ENCODE data around the gene TEX22.

Gene TEX22

GRCh38 chr14:105419195-105420091 lies 21.1 kb downstream of the TEX22 start, which contains the start of gene MTA1:
Gene MTA1, plus strand, starts transcription at chr14:105419827. Its CDS starts 209 bp downstream, at chr14:105420036.
- in situ Hi-C loops (cut with MboI; ENCODE audit: low sequenced_read_pairs), result no loop called here

GRCh38 chr14:105420101-105420973 lies 22.0 kb downstream of the TEX22 start:
- in situ Hi-C loops (cut with MboI; ENCODE audit: low sequenced_read_pairs), result no loop called here

DNA sequence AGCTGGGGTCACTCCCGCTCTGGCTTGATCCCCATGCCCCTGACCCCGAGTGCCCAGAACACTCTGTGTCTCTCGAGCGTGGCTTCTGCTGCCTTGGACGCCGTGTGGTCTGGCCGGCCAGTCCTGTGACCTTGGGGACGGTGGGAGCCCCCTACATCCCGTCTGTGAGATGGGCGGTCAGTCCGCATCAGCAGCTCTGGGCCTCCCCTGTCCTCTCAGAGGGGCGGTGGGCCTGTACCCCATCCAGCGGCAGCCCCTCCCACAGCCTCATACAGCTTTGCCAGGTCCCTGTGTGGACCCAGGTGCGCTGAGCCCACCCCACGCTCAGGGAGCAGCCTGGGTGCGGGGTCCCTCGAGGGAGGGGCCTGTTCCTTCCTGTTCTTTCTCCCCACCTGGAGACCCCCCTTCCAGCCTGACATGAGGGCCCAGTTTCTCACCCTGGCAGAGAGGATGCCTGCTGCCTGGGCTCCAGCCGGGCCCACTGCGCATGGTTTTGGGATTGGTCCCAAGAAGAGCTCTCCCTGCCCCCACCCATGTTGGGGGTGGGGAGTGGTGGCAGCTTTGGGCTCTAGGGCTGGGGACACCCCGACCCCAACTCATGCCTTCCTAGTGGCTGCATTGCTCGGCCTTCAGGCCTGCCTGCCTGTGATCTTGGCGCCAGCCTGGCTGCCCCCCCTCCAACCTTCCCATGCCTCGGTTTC lies 22.8 kb downstream of the TEX22 start:
- in situ Hi-C loops (cut with MboI; ENCODE audit: low sequenced_read_pairs), result no loop called here

GRCh38 chr14:105421723-105422615 lies 23.6 kb downstream of the TEX22 start:
- in situ Hi-C loops (cut with MboI; ENCODE audit: low sequenced_read_pairs), result no loop called here

GRCh38 chr14:105422695-105423487 lies 24.6 kb downstream of the TEX22 start:
- in situ Hi-C loops (cut with MboI; ENCODE audit: low sequenced_read_pairs), result no loop called here

DNA sequence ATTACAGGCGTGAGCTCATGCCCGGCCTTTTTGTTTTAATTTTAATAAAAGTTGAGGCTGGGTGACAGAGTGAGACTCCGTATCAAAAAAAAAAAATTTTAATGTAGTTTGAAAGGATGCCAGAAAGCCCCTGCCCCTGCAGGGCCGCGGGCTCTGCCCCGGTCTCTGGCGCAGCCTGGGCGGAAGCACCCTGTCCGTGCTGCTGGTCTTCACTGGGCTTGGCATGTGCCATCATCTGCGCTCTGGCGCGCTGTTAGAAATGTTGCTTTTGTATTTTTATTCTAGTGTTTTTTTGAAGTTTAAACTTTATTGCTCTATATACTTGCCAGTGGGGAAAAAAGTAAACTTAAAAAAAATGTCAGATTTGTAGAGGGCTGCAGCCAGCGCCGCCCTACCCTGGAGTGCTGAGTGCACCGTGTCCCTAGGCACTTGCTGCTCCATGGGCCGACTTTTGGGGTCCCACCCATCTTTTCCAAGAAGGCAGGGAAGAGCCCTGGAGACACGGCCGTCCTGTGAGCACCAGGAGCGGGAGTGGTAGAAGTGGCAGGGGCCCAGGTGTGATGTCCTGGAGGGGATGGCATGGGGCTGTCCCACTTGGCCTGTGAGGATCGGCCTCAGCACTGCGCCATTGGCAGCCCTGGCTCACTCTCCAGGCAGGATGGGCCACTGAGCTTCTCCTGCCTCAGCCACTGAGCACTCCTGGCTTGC lies 25.3 kb downstream of the TEX22 start:
- in situ Hi-C loops (cut with MboI; ENCODE audit: low sequenced_read_pairs), result no loop called here

DNA sequence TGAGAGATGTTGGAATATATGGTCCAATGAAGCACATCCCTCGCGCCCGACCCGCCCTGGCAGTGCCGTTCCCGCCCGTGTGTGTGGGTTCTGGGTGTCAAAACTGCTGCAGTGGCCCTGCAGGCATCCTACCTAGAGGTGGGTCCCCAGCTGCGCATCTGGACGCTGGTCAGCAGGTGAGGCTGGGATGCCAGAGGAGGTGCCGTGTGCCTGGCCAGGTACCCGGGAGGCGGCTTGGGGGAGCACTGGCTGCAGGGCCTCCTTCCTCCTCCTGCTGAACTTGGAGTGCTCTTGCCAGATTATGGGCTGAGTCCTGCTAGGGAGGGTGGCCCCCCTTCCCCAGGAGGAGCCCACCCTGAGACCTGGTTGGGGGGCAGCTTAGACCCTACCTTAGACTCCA lies 26.5 kb downstream of the TEX22 start:
- in situ Hi-C loops (cut with MboI; ENCODE audit: low sequenced_read_pairs), result no loop called here

DNA sequence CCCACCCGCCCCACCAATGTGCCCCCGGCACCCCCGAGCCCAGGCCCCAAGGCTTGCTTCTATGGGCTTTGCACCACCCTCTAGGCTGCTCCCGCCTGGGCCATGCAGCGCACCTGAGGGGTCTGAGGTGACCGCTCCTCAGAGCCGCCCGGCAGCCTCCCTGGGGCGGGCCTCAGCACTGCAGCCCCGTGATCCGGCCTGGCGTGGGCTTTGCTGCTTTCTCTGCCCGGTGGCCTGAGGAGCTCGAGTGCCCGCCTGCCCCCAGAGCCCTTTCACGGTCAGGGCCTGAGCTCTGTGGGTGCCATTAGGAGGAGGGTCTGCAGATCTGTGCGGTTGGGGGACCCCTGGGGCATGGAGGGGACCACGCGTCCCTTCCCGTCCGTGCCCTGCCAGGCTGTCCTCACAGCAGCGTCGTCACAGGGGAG lies 27.5 kb downstream of the TEX22 start:
- in situ Hi-C loops (cut with MboI; ENCODE audit: low sequenced_read_pairs), result no loop called here

DNA sequence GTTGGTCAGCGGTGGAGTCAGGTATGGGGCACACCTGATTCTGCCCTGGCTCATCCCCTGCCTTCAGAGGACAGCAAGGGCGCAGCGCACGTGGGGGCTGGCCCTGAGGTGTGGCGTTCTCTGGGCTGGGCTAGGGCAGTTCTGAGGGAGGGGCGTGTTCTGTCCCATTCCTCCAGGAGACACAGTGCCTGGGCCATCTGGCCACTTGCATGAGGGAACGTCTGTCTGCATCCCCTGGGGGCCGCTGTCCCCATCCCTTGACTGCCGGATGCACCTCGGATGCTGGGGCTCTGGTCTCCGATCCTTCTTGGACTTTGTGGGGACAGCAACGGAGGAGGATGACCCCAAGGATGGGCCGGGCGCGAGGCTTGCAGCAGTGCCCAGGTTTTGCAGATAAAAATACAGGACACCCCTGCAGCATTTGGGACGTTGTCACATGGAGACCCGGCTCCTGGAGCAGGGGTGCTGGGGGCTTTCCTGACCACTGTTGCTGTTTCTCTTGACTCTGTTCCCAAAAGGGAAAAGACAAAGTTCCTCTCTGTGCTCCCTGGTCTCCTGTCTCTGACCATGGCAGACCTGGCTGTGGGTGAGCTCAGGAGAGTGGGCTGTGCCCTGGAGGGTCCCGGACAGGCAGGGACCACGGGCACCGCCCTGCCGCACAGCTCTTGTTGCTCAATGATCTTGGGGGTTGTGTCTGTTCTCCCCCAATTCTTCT lies 28.2 kb downstream of the TEX22 start:
- in situ Hi-C loops (cut with MboI; ENCODE audit: low sequenced_read_pairs), result no loop called here

GRCh38 chr14:105427412-105427811 lies 29.1 kb downstream of the TEX22 start:
- in situ Hi-C loops (cut with MboI; ENCODE audit: low sequenced_read_pairs), result no loop called here

GRCh38 chr14:105427936-105428485 lies 29.7 kb downstream of the TEX22 start:
- in situ Hi-C loops (cut with MboI; ENCODE audit: low sequenced_read_pairs), result no loop called here

DNA sequence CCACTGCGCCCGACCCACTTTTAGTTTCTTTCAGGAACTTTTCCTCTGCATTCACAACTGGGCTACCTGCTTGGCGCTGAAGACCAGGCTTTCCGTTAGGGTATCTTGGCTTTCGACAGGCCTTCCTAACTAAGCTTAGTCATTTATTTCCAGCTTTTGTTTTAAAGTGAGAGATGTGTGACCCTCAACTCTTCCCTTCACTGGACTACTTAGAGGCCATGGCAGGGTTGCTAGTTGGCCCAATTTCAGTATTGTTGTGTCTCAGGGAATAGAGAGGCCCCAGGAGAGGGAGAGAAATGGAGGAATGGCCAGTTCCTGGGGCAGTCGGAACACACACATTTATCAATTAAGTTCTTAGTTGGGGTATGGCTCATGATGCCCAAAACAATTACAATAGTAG lies 31.7 kb downstream of the TEX22 start:
- in situ Hi-C loops (cut with MboI; ENCODE audit: low sequenced_read_pairs), result no loop called here

DNA sequence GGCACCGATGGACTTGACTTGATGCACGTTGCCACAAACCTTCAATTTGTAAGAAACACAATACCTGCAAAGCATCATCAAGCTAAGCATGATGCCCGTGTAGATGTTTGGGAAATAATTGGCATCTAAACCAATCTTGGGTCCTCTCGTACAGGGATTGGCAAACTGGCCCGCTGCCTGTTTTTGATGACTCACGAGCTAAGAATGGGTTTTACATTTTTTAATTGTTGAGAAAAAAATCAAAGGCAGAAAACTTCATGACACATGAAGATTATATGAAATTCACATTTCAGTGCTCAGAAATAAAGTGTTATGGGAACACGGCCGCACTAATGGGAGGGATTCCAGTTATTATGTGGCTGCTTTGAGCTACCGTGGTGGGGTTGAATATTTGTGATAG lies 32.2 kb downstream of the TEX22 start:
- in situ Hi-C loops (cut with MboI; ENCODE audit: low sequenced_read_pairs), result no loop called here

DNA sequence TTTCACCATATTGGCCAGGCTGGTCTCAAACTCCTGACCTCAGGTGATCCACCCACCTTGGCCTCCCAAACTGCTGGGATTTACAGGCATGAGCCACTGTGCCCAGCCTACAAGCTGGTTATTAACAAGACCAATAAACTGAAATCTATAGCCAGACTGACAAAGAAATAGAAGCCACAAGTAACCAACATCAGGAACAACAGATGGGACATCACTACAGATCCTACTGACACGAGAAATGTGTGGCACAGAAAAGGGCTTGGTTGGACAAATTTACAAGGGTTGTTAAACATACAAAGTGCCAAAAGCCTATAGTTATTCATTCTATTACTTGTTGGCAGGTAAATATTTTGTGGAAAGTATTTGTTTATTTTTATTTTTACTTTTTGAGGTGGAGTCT lies 32.9 kb downstream of the TEX22 start:
- in situ Hi-C loops (cut with MboI; ENCODE audit: low sequenced_read_pairs), result no loop called here

DNA sequence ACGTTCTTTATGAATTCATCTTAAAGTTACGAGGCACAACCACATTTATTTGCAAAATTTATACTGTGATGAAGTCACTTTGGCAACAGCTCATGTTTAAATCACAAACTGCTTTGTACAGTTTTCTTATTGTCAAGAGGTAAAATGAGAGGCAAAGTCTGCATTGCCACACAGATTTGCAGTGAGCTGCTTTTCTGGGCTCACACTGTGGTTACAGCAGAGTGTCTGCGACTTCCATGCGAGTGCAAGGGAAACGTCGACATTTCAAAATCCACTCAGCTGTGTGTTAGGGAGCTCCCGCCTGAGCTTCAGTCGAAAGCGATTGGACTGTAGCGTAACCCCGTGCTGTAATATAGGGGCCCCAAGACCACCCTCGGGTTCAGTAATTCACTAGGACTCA lies 34.3 kb downstream of the TEX22 start:
- in situ Hi-C loops (cut with MboI; ENCODE audit: low sequenced_read_pairs), result no loop called here

- in situ Hi-C loops (cut with MboI; ENCODE audit: low sequenced_read_pairs), result no loop called here
These were observed 34.8 kb downstream of the TEX22 start for GRCh38 chr14:105433161-105433605.

DNA sequence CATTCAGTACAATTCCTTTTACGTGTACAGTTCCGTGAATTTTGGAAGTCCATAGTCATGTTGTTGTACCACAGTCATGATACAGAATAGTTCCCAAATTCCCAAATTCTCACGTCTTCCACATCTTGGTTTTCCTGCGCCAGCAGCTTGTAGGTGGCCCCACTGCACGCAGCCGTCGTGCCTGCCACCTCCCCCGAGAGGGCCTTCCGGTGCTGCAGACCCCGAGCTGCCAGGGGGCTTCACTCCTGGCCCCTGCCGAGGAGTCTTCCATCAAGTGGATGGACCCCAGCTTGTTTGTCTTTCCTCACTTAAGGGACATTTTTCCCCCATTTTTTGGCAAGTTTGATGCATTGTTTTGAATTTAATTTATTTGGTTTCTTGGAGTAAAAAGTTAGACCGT lies 38.1 kb downstream of the TEX22 start:
- in situ Hi-C loops (cut with MboI; ENCODE audit: low sequenced_read_pairs), result no loop called here

Data from HL-60/S4 (cell line).